Measurements from ENCODE around the gene ZDHHC11.
"Not testable (repeated sequence)": the region's sequence is repeated elsewhere in the genome, so short reads cannot be mapped to it uniquely, and the experiment has no call there.

DNA sequence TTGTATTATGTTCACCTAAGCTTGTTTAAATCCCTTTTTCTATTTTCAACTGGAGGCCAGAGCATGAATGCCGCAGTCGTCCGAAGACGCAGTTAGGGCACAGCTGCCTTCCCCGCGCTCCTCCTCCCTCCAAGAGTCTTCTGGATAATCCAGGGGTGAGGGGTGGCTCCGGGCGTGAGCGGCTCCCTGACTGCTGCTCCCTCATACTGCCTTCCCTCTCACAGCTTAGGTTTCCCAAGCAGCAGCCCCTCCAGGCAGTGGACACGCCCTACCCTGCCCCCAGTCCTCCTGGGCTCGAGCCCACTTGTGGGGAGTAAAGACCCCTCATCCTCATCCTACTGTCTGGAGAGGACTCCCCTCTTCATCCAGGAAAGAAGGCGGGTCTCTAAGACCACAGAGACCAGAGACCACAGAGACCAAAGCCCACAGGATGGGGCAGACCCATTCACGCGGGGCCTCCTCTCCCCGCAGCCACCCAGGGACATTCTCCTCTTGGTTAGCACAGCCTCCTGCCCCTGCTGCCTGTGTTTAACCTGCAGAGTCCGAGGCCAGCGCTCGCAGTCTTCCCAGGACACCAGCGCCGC is 98.2 kb downstream of the ZDHHC11 start:
- TF ChIP-seq, protein P1, sequence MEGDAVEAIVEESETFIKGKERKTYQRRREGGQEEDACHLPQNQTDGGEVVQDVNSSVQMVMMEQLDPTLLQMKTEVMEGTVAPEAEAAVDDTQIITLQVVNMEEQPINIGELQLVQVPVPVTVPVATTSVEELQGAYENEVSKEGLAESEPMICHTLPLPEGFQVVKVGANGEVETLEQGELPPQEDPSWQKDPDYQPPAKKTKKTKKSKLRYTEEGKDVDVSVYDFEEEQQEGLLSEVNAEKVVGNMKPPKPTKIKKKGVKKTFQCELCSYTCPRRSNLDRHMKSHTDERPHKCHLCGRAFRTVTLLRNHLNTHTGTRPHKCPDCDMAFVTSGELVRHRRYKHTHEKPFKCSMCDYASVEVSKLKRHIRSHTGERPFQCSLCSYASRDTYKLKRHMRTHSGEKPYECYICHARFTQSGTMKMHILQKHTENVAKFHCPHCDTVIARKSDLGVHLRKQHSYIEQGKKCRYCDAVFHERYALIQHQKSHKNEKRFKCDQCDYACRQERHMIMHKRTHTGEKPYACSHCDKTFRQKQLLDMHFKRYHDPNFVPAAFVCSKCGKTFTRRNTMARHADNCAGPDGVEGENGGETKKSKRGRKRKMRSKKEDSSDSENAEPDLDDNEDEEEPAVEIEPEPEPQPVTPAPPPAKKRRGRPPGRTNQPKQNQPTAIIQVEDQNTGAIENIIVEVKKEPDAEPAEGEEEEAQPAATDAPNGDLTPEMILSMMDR (IDR thresholded peaks at IDR 0.05): not testable (repeated sequence)
- TF ChIP-seq POLR2A, POLR2AphosphoS5 (IDR thresholded peaks at IDR 0.05): not testable (repeated sequence)
